B cell (primary cell): ENCODE measurements around the gene HOXB1.

ENCODE experiments used
- EZH2 ChIP-seq: IDR thresholded peaks from 2 replicates; pipeline ENCODE4 v1.6.1; 2012; ENCODE audit warnings: borderline replicate concordance, low read depth, mild to moderate bottlenecking, moderate library complexity, low read length; ENCODE audit not compliant: insufficient read depth, poor library complexity, severe bottlenecking
- TF ChIP-seq, protein P1 (sequence below): fragments of 200-600 bp; IDR thresholded peaks from one replicate; pipeline ENCODE4 v1.8.0; 2022; ENCODE audit warnings: antibody characterized with exemption, mild to moderate bottlenecking

DNA sequence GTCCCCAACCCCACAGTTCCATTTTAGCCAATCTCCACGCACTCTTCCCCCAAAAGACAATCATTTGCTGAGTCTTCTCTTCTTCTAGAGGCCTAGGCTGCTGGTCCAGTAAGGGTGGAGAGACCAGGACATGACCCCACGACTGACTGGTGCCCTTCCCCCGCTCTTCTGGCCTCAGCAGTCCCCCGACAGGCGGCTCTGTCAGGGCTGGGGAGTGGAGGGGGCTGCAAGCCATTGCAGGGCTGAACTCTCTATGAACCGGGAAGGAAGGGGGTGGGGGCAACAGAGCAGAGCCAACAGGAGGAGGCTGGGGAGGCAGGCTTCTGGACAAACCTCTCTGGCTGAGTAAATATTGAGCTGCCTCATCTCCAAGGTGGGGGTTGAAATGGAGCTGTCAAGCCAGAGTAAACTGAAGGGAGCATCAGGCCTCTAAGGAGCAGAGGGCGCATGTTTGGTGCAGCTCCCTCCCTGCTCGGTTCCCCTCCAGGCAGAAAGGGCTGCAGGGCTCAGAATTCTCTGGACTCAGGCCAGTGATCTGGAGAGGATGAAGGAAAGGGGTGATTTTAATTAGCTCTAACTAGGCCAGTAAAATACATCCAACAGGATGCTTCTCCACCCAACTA is 8.7 kb downstream of the HOXB1 start:
- TF ChIP-seq, protein P1, sequence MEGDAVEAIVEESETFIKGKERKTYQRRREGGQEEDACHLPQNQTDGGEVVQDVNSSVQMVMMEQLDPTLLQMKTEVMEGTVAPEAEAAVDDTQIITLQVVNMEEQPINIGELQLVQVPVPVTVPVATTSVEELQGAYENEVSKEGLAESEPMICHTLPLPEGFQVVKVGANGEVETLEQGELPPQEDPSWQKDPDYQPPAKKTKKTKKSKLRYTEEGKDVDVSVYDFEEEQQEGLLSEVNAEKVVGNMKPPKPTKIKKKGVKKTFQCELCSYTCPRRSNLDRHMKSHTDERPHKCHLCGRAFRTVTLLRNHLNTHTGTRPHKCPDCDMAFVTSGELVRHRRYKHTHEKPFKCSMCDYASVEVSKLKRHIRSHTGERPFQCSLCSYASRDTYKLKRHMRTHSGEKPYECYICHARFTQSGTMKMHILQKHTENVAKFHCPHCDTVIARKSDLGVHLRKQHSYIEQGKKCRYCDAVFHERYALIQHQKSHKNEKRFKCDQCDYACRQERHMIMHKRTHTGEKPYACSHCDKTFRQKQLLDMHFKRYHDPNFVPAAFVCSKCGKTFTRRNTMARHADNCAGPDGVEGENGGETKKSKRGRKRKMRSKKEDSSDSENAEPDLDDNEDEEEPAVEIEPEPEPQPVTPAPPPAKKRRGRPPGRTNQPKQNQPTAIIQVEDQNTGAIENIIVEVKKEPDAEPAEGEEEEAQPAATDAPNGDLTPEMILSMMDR, result no peak
- TF ChIP-seq EZH2, result no peak
